ENCODE results near the gene KMT2B.

The KMT2B gene

DNA sequence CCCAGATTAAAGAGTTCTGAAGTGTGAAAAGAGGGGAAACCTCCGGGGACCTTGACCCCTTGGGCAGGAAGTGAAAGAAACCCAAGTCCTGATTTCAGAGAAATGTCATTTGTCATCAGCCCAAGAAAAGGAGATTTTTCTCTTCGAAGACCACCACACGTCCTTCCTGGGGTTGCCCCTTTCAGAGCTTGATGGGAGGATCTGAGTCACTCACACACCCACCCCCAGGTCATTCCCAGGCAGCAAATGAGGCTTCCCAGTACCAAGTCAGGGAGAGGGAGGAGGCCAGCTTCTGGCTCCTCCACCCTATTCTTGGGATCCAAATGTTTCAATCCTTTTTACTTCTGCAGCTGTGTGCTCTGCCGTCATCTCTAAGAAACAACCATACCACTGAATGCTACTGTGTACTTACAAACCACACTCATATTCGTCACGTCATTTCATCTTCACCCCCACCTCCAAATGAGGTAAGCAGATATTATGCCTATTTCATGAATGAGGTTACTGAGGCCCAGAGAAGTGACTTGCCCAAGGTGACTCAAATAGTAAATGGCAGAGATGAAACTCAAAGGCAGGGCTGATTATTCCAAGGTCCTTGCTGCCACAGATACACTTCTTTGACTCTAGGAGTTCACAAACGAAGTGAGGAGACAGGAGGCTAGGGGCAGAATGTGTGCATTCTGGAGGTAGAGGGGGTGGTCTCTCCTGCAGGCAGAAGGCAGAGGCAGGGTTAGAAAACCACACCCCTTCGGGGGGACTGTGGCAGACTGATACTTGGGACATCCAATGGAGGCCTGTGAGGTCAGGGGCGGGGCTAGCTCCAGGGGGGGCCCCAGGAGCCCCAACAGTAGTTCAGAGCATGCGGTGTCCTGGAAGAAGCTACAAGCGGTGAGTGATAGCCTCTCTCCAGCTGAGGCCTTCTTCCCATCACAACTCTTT, 5.0 kb upstream of the KMT2B start:
- H3K4me3 ChIP-seq (ENCODE audit: low read length) = no peak overlapping the region
- no peak overlapping the region for H3K27ac ChIP-seq (ENCODE audit: low read length)
- no peaks in the 10 kb centered on the region for H3K9me3 ChIP-seq (ENCODE audit: control insufficient read depth, insufficient read depth, low read length)
- H3K27me3 ChIP-seq (ENCODE audit: control insufficient read depth, insufficient read depth, low read length) = no peaks in the 10 kb centered on the region
- no peak for DNase-seq (ENCODE audit: low read depth, low spot score)
- WGBS (ENCODE audit: insufficient coverage, insufficient read length) = no CpG with 5 or more reads among the region's 11 CpGs
- peaks cover 8% of the 10 kb centered on the region for H3K4me1 ChIP-seq (ENCODE audit: control insufficient read depth, insufficient read depth, low read length)
- no peaks in the 10 kb centered on the region for H3K36me3 ChIP-seq (ENCODE audit: control insufficient read depth, insufficient read depth, low read length)

DNA sequence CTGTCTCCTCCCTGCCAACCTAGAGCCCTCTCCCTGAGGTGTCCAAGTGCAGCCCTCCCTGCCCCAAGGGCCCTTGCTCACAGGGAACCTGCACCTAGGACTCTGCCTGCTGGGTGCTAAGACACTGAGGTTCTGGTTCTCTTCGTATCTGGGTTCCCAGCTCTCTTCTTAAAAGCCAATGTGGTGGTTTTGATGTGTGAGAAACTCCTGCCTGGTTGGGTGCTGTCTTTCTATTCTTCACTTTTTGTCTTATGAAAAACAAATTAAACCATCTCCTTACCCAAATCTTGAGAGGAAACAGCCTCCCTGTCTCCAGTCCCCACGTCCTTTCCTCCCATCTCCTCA, 4.3 kb upstream of the KMT2B start:
- no peak for DNase-seq (ENCODE audit: low read depth, low spot score)

DNA sequence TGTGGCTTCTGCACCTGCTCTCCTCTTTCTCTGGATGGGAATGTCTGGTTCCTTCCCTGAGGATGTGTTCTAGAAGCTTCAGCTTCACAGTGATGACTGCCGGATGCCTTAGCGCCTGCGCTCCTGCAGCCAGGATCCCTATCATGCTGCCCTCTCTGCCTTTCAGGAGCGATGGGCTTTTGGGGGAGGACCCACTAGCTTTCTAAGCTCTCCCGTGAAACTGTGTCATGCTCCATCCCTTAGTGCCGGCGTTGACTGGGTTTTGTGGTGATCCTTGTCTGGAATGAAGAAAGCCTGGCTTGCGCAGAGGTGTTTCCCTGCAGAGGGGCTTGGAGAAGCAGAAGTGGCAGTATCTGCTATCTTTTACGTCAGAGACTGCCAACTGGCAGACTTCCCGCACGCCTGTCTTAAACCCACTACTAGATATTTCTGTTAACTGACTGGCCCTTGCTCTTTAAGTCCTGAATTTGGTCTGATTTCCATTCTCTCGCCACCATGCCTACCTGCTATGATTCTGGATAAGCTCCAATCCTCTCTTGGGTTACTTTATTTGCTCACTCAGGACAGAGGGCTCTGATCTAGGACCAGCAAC, 3.8 kb upstream of the KMT2B start:
- Histone ChIP-seq H3K27ac (ENCODE audit: low read length) (no peak overlapping the region), H3K4me3 (ENCODE audit: low read length) (no peak overlapping the region), H3K27me3 (ENCODE audit: control insufficient read depth, insufficient read depth, low read length) (no peaks in the 10 kb centered on the region), H3K4me1 (ENCODE audit: control insufficient read depth, insufficient read depth, low read length) (peaks cover 8% of the 10 kb centered on the region), H3K9me3 (ENCODE audit: control insufficient read depth, insufficient read depth, low read length) (no peaks in the 10 kb centered on the region), H3K36me3 (ENCODE audit: control insufficient read depth, insufficient read depth, low read length) (no peaks in the 10 kb centered on the region)
- DNase-seq (ENCODE audit: low read depth, low spot score) = no peak
- no CpG with 5 or more reads among the region's 12 CpGs for WGBS (ENCODE audit: insufficient coverage, insufficient read length)

More for the DNA sequence above, 4.3 kb upstream of the KMT2B start:
- Histone ChIP-seq H3K36me3 (ENCODE audit: control insufficient read depth, insufficient read depth, low read length) (no peaks in the 10 kb centered on the region), H3K27ac (ENCODE audit: low read length) (no peak overlapping the region), H3K4me3 (ENCODE audit: low read length) (no peak overlapping the region), H3K9me3 (ENCODE audit: control insufficient read depth, insufficient read depth, low read length) (no peaks in the 10 kb centered on the region), H3K27me3 (ENCODE audit: control insufficient read depth, insufficient read depth, low read length) (no peaks in the 10 kb centered on the region), H3K4me1 (ENCODE audit: control insufficient read depth, insufficient read depth, low read length) (peaks cover 8% of the 10 kb centered on the region)
- WGBS (ENCODE audit: insufficient coverage, insufficient read length) = no CpG with 5 or more reads among the region's 2 CpGs

DNA sequence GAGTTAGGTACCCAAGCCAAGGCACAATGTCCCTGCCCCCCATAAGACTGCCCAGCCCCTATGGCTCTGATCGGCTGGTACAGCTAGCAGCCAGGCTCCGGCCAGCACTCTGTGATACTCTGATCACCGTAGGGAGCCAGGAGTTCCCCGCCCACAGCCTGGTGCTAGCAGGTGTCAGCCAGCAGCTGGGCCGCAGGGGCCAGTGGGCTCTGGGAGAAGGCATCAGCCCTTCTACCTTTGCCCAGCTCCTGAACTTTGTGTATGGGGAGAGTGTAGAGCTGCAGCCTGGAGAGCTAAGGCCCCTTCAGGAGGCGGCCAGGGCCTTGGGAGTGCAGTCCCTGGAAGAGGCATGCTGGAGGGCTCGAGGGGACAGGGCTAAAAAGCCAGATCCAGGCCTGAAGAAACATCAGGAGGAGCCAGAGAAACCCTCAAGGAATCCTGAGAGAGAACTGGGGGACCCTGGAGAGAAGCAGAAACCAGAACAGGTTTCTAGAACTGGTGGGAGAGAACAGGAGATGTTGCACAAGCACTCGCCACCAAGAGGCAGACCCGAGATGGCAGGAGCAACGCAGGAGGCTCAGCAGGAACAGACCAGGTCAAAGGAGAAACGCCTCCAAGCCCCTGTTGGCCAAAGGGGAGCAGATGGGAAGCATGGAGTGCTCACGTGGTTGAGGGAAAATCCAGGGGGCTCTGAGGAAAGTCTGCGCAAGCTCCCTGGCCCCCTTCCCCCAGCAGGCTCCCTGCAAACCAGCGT, 3.0 kb upstream of the KMT2B start:
- Histone ChIP-seq H3K36me3 (ENCODE audit: control insufficient read depth, insufficient read depth, low read length) (peaks cover under 1% of the 10 kb centered on the region; the same call in 1 of the 2 replicates), H3K4me1 (ENCODE audit: control insufficient read depth, insufficient read depth, low read length) (peaks cover 8% of the 10 kb centered on the region), H3K27ac (ENCODE audit: low read length) (no peak overlapping the region), H3K4me3 (ENCODE audit: low read length) (no peak overlapping the region), H3K27me3 (ENCODE audit: control insufficient read depth, insufficient read depth, low read length) (no peaks in the 10 kb centered on the region), H3K9me3 (ENCODE audit: control insufficient read depth, insufficient read depth, low read length) (no peaks in the 10 kb centered on the region)
- no peak for DNase-seq (ENCODE audit: low read depth, low spot score)
- WGBS (ENCODE audit: insufficient coverage, insufficient read length) = no CpG with 5 or more reads among the region's 14 CpGs

DNA sequence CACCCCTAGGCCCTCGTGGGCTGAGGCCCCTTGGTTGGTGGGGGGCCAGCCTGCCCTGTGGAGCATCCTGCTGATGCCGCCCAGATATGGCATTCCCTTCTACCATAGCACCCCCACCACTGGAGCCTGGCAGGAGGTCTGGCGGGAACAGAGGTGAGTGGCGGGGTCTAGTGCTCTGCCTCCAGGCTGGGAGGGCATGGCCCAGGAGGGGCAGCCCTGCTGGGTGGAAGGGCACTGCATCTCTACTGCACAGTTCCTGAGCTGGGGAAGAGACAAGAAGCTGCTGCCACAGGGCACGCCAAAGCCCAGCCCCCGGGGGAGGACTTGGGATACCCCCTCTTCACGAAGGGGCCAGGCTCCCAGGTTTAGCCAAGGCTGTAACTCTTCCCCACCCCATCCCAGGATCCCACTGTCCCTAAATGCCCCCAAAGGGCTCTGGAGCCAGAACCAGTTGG, 2.4 kb upstream of the KMT2B start:
- Histone ChIP-seq H3K27ac (ENCODE audit: low read length) (no peak overlapping the region), H3K36me3 (ENCODE audit: control insufficient read depth, insufficient read depth, low read length) (peaks cover 4% of the 10 kb centered on the region; the same call in 1 of the 2 replicates), H3K27me3 (ENCODE audit: control insufficient read depth, insufficient read depth, low read length) (no peaks in the 10 kb centered on the region), H3K4me3 (ENCODE audit: low read length) (no peak overlapping the region), H3K9me3 (ENCODE audit: control insufficient read depth, insufficient read depth, low read length) (no peaks in the 10 kb centered on the region), H3K4me1 (ENCODE audit: control insufficient read depth, insufficient read depth, low read length) (peaks cover 8% of the 10 kb centered on the region)
- WGBS (ENCODE audit: insufficient coverage, insufficient read length) = no CpG with 5 or more reads among the region's 7 CpGs
- DNase-seq (ENCODE audit: low read depth, low spot score) = no peak

DNA sequence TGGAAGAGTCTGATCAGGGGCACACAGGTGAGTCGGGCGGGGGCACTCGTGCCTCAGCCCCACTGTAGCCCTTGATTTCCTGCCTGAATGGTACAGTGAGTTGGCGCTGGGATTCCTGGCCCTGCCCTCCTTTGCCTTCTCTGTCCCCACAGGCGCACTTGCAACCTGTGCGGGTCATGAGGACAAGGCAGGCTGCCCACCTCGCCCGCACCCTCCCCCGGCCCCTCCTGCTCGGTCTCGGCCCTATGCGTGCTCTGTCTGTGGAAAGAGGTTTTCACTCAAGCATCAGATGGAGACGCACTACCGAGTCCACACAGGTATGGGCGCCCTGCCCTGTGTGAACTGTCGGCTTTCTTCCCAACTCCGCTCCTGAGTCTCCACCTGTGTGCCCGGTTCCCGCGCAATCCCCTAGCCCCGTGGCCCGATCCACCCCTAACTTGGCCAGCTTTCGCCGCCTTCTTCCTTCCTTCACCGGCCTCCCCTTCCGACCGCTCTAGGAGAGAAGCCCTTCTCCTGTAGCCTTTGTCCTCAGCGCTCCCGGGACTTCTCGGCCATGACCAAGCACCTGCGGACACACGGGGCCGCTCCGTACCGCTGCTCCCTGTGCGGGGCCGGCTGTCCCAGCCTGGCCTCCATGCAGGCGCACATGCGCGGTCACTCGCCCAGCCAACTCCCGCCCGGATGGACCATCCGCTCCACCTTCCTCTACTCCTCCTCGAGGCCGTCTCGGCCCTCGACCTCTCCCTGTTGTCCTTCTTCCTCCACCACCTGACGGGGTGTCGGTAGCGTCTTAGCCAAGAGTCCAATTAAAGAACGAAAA, 1.6 kb upstream of the KMT2B start:
- H3K36me3 ChIP-seq (ENCODE audit: control insufficient read depth, insufficient read depth, low read length) = peaks cover 8% of the 10 kb centered on the region; the same call in 1 of the 2 replicates
- peaks cover 8% of the 10 kb centered on the region for H3K4me1 ChIP-seq (ENCODE audit: control insufficient read depth, insufficient read depth, low read length)
- no peaks in the 10 kb centered on the region for H3K27me3 ChIP-seq (ENCODE audit: control insufficient read depth, insufficient read depth, low read length)
- no peaks in the 10 kb centered on the region for H3K9me3 ChIP-seq (ENCODE audit: control insufficient read depth, insufficient read depth, low read length)
- WGBS (ENCODE audit: insufficient coverage, insufficient read length) = no CpG with 5 or more reads among the region's 52 CpGs
- no peak overlapping the region for H3K27ac ChIP-seq (ENCODE audit: low read length)
- DNase-seq (ENCODE audit: low read depth, low spot score) = no peak
- H3K4me3 ChIP-seq (ENCODE audit: low read length) = peak overlapping the region; percentile 74; the same call in 1 of the 2 replicates

DNA sequence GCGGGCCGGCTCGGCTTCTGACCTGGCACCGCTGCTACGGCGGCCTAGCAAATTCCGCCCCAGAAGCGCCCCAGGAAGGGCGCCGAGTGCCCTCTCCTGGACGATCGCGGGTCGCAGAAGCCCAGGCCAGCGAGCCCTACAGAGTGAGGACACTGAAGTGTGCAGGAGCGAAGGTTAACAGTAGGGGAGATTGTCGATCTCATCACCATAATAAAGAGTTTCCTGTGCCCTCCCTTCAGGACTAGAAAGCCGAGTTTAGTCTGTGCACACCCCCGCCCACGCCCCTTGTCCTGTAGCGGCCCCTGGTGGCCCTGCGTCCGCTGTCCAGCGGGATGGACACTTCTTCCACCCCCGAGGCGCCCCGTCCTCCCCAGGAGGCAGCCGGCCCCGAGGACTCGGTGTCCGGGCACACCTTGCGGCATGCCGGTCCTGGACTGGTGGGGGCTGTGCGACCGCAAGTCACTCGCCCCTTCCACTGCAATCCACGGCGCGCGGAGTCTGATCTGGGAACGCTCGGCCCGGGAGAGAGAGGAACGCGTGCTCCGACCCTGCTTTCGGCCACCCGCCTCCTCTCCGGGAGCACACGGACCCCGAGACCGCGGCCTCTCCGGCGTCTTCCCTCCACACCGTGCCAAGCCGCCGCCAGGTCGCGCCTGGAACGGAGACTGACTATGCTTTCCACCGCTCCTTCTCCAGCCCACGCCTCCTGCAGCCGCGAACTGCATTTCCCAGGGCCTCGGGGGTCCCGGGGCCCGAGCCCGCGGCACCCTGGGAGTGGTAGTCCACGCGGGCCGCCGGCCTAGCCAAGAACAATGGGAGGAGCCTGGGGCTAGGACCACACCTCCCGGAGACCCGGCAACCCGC, 770 bp upstream of the KMT2B start:
- peaks cover 12% of the 10 kb centered on the region for H3K36me3 ChIP-seq (ENCODE audit: control insufficient read depth, insufficient read depth, low read length)
- no peaks in the 10 kb centered on the region for H3K9me3 ChIP-seq (ENCODE audit: control insufficient read depth, insufficient read depth, low read length)
- H3K4me1 ChIP-seq (ENCODE audit: control insufficient read depth, insufficient read depth, low read length) = peaks cover 8% of the 10 kb centered on the region
- no peak overlapping the region for H3K27ac ChIP-seq (ENCODE audit: low read length)
- no peaks in the 10 kb centered on the region for H3K27me3 ChIP-seq (ENCODE audit: control insufficient read depth, insufficient read depth, low read length)
- peak; percentile 93 for DNase-seq (ENCODE audit: low read depth, low spot score)
- peak overlapping the region; percentile 74 for H3K4me3 ChIP-seq (ENCODE audit: low read length)
- WGBS (ENCODE audit: insufficient coverage, insufficient read length) = no CpG with 5 or more reads among the region's 77 CpGs

DNA sequence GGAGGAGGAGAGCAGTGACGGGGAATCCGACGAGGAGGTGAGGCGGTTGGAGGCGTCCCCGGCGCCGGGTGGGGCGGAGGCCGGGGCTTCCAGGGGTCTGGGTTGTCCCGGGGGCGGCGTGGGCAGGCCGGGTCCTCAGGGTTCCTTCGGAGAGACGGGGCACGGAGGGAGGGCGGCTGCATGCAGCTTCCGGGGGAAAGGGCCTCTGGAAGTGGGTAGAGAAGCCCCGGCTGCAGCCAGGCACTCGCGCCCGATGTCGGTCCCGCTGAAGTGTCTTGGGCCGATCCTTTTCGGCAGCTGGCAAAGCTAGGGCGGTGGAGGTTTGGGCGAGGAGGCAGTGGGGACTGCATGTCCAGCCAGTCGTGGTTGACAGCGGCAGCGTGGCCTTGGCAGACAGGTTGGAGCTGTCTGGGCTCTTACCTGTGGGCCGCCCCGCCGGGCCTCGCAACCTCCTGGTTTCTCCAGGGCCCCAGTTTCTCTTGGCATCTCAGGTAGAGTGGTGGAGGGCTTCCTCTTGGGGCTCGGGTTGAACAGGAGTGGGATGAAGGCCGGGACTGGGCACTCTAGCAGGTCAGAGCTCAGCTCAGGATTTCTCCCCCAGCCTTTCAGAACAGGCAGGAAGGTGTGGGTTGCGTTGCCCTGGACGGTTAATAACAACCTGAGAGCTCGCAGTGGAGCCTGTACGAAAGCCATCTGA, 690 bp downstream of the KMT2B start:
- DNase-seq (ENCODE audit: low read depth, low spot score) = no peak
- no peaks in the 10 kb centered on the region for H3K27me3 ChIP-seq (ENCODE audit: control insufficient read depth, insufficient read depth, low read length)
- no CpG with 5 or more reads among the region's 42 CpGs for whole genome bisulfite sequencing (ENCODE audit: insufficient coverage, insufficient read length)
- peaks cover 26% of the 10 kb centered on the region for H3K36me3 ChIP-seq (ENCODE audit: control insufficient read depth, insufficient read depth, low read length)
- no peak overlapping the region for H3K27ac ChIP-seq (ENCODE audit: low read length)
- peaks cover 8% of the 10 kb centered on the region for H3K4me1 ChIP-seq (ENCODE audit: control insufficient read depth, insufficient read depth, low read length)
- no peaks in the 10 kb centered on the region for H3K9me3 ChIP-seq (ENCODE audit: control insufficient read depth, insufficient read depth, low read length)
- H3K4me3 ChIP-seq (ENCODE audit: low read length) = peak overlapping the region; percentile 89
